Sigmoid colon (tissue), 7 donors: ENCODE measurements around the gene CNNM3. TPM values are rescaled to one million over a fixed set of nuclear protein-coding genes. Genes with fewer than 3 reads are reported as not detected.
A peak's percentile ranks its signal among the peaks of the same experiment; 100 is the strongest.

Experiments used
- DNase-seq: peaks from one replicate; pipeline ENCODE4 v3.0.0-alpha.2; 2019
- H3K27ac ChIP-seq, 4 donors: fragments of 200-600 bp; sonication (generic); one replicate each; pipeline ENCODE4 v1.5.1; 2016 to 2019; ENCODE audit warnings: mild to moderate bottlenecking in 1 of 4
- H3K27me3 ChIP-seq, 3 donors: fragments of 200-600 bp; sonication (generic); one replicate each; pipeline ENCODE4 v1.5.1; 2019; ENCODE audit warnings: mild to moderate bottlenecking in 1 of 3
- H3K36me3 ChIP-seq, 4 donors: fragments of 200-600 bp; sonication (generic); one replicate each; pipeline ENCODE4 v1.5.1; 2016 to 2019
- H3K4me1 ChIP-seq, 4 donors: fragments of 200-600 bp; sonication (generic); one replicate each; pipeline ENCODE4 v1.5.1; 2017 to 2019
- H3K4me3 ChIP-seq, 4 donors: fragments of 200-600 bp; sonication (generic); one replicate each; pipeline ENCODE4 v1.5.1; 2017 to 2019; ENCODE audit warnings: mild to moderate bottlenecking in 2 of 4, moderate library complexity in 1 of 4
- H3K9me3 ChIP-seq, 4 donors: fragments of 200-600 bp in 3 of 4; sonication (generic) in 3 of 4; one replicate each; pipeline versions ENCODE4 v1.5.1 to v1.6.1; 2013 to 2019
- CTCF ChIP-seq, 4 experiments: fragments of 450-650 bp in 3 of 4; fragments of 200-600 bp in 1 of 4; IDR thresholded peaks; one replicate each; pipeline ENCODE4 v1.5.1; 2016 to 2019; ENCODE audit warnings: antibody characterized with exemption in 4 of 4, mild to moderate bottlenecking in 3 of 4, moderate library complexity in 2 of 4
- EP300 ChIP-seq, 4 donors: sonication (generic); formaldehyde crosslinking; IDR thresholded peaks; one replicate each; pipeline ENCODE4 v1.6.1; 2017; ENCODE audit warnings: antibody characterized with exemption in 4 of 4
- POLR2A ChIP-seq, 2 donors: fragments of 450-650 bp; IDR thresholded peaks; one replicate each; pipeline ENCODE4 v1.6.1; 2016; ENCODE audit warnings: antibody characterized with exemption in 2 of 2, mild to moderate bottlenecking in 2 of 2, moderate library complexity in 2 of 2
- POLR2AphosphoS5 ChIP-seq, 4 donors: sonication (generic); formaldehyde crosslinking; IDR thresholded peaks; one replicate each; pipeline ENCODE4 v1.6.1; 2017; ENCODE audit warnings: antibody characterized with exemption in 4 of 4
- WGBS, 2 donors: extraction: QIAGEN DNeasy Blood & Tissue Kit; methylation state at CpG; one replicate each; pipeline ENCODE4 v1.1.7; 2013; 5-methylcytosine and 5-hydroxymethylcytosine counted together
- intact Hi-C: fragments of 100-400 bp; cut with DNase I; formaldehyde crosslinking; loops from one replicate; pipeline ENCODE4 v1.15.1; 2023
- polyA plus RNA-seq, 3 donors: library from polyadenylated mRNA; stranded (reverse); fragments of 200-250 nt; gene quantifications; one replicate each; pipeline ENCODE4 v1.2.3, GENCODE V29; 2013
- total RNA-seq, 4 donors: library from RNA; depleted of rRNA; stranded (reverse); fragments of >200 nt; gene quantifications; one replicate each; pipeline ENCODE4 v1.1.0, GENCODE V29; 2016
- donor health status: healthy with polysubstance abuse.
- donor health status: Bipolar disorder and iron deficiency.
- donor health status: healthy.

Gene CNNM3
- total and polyA plus RNA-seq, 7 donors, result 1.2 to 16.6 (median 10.0) TPM

- no peak overlapping the region for H3K27ac ChIP-seq
- no peak overlapping the region for H3K4me3 ChIP-seq
- intact Hi-C loops, result no loop called here
- DNase-seq, result no peak
- H3K4me1 ChIP-seq, result peaks cover 0 to 34% (median 26%) of the 10 kb centered on the region in 4 donors
- no peaks in the 10 kb centered on the region for H3K9me3 ChIP-seq
- TF ChIP-seq POLR2A (IDR thresholded peaks at IDR 0.05), result no peak
- no peak for TF ChIP-seq CTCF (IDR thresholded peaks at IDR 0.05)
- TF ChIP-seq POLR2AphosphoS5 (IDR thresholded peaks at IDR 0.05), result no peak
- no peak for TF ChIP-seq EP300 (IDR thresholded peaks at IDR 0.05)
- peaks cover 38 to 90% (median 53%) of the 10 kb centered on the region in 4 donors for H3K36me3 ChIP-seq
- H3K27me3 ChIP-seq, result no peaks in the 10 kb centered on the region
- WGBS, 2 donors, result 96 to 97% methylated on average over 13 of the region's 13 CpGs
These were observed 12.8 kb downstream of the CNNM3 start for GRCh38 chr2:96828874-96829273.

DNA sequence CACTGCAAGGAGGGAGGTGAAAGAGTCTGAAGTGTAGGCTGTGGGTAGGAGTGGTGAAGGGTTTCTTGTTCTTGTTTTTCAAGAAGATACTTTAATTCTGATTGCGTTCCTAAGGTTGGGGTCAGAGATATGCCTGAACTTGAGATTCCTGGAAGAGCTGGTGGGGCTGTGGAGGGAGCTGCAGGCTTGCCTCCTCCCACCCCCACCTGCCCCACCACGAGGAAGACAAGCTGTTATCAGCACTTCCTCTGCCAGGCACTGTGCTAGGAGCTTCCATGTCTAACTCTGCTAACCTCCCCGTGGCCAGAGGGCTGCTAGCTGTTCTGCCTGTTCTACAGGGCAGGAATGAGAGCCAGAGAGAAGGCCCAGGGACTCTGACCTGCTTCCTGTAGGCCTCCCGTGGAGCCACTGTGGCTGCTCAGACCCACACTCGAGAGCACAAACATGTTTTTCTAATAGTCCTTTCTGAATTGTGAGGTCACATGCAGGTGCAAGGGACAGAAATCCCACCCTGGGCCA lies 14.0 kb downstream of the CNNM3 start:
- no peaks in the 10 kb centered on the region for H3K9me3 ChIP-seq
- H3K27me3 ChIP-seq, result no peaks in the 10 kb centered on the region
- WGBS, 2 donors, result 59 to 73% methylated on average over 5 of the region's 5 CpGs
- peaks cover 34 to 99% (median 54%) of the 10 kb centered on the region in 4 donors for H3K36me3 ChIP-seq
- no peak for DNase-seq
- no peak overlapping the region for H3K4me3 ChIP-seq
- H3K4me1 ChIP-seq, result peaks cover 0 to 22% (median 15%) of the 10 kb centered on the region in 4 donors
- TF ChIP-seq POLR2A (IDR thresholded peaks at IDR 0.05), result no peak
- TF ChIP-seq POLR2AphosphoS5 (IDR thresholded peaks at IDR 0.05), result no peak
- TF ChIP-seq EP300 (IDR thresholded peaks at IDR 0.05), result no peak
- no peak for TF ChIP-seq CTCF (IDR thresholded peaks at IDR 0.05)
- intact Hi-C loops, result no loop called here
- no peak overlapping the region for H3K27ac ChIP-seq

DNA sequence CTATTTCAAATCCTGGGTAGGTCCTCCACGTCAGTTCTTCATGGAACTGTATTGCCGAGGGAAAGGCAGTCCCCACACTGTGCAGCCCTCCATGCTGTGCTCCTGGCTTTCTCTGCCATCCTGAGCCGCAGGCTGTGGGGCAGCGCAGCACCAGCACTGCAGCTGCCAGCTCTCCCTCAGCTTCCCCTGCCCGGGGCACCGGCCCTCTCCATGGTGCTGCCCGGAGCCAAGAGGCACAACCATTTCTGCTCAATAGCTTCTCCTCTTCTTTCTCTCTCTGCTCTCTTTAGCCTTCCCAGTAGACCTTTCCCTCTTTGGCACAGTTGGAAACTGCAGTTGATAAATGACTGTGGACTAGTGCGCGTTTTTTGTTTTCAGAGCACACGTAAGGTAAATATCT lies 15.6 kb downstream of the CNNM3 start:
- H3K36me3 ChIP-seq, result peaks cover 32 to 83% (median 46%) of the 10 kb centered on the region in 4 donors

GRCh38 chr2:96832408-96832753 lies 16.3 kb downstream of the CNNM3 start:
- TF ChIP-seq EP300 (IDR thresholded peaks at IDR 0.05) (no peak), POLR2AphosphoS5 (IDR thresholded peaks at IDR 0.05) (no peak), POLR2A (IDR thresholded peaks at IDR 0.05) (no peak), CTCF (IDR thresholded peaks at IDR 0.05) (no peak)
- Histone ChIP-seq H3K36me3 (peaks cover 31 to 78% (median 42%) of the 10 kb centered on the region in 4 donors), H3K4me3 (no peak overlapping the region), H3K9me3 (no peaks in the 10 kb centered on the region), H3K27me3 (no peaks in the 10 kb centered on the region), H3K4me1 (peaks cover 0 to 17% (median 15%) of the 10 kb centered on the region in 4 donors), H3K27ac (peak overlapping the region; percentile 47 to 60 (median 53))
- intact Hi-C loops, result no loop called here
- 80 to 86% methylated on average over 11 of the region's 11 CpGs for WGBS, 2 donors
- no peak for DNase-seq

More for the DNA sequence above, 15.6 kb downstream of the CNNM3 start:
- Histone ChIP-seq H3K9me3 (no peaks in the 10 kb centered on the region), H3K4me3 (no peak overlapping the region), H3K27ac (peak overlapping the region in 2 of 4 donors; percentile 55 to 60), H3K4me1 (peaks cover 0 to 17% (median 15%) of the 10 kb centered on the region in 4 donors), H3K27me3 (no peaks in the 10 kb centered on the region)
- DNase-seq, result no peak
- 85 to 93% methylated on average over 10 of the region's 10 CpGs for WGBS, 2 donors
- TF ChIP-seq CTCF (IDR thresholded peaks at IDR 0.05) (no peak), POLR2A (IDR thresholded peaks at IDR 0.05) (no peak)
- intact Hi-C loops, result no loop called here
